ENCODE data around the gene CYP8B1.

GRCh38 chr3:42823351-42823750, 52.3 kb downstream of the CYP8B1 start:
- TF ChIP-seq POLR2A (IDR thresholded peaks at IDR 0.05) (no peak), EP300 (IDR thresholded peaks at IDR 0.05) (no peak), CTCF (IDR thresholded peaks at IDR 0.05) (no peak)
